Activated CD8-positive, alpha-beta memory T cell treated with anti-CD3 and anti-CD28 coated beads for 4 hours (primary cell): ENCODE measurements around the gene KCNH1.

Source experiments
- DNase-seq, 2 donors: peaks; one replicate each; pipeline ENCODE4 v3.0.0-alpha.2; 2020; ENCODE audit warnings: low read depth in 2 of 2

Gene KCNH1

DNA sequence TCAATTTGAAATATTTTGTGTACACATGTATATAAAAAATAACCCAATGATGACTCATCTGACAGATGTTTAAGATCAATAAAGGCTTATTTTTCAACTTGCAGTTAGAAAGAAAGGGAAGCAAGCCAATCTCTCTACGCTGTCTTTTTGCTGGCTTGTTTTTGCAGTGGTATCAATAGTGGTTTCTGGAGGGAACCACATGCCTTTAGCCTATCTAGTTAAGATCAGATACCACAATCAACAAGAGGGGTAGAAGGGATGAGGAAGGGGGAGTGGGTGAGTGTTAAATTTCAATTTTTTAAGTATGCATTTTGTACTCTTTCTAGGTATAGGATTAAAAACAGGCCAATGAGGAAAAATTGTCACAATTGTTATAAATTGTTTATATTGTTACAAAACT lies 276.2 kb downstream of the KCNH1 start:
- DNase-seq: no peak

DNA sequence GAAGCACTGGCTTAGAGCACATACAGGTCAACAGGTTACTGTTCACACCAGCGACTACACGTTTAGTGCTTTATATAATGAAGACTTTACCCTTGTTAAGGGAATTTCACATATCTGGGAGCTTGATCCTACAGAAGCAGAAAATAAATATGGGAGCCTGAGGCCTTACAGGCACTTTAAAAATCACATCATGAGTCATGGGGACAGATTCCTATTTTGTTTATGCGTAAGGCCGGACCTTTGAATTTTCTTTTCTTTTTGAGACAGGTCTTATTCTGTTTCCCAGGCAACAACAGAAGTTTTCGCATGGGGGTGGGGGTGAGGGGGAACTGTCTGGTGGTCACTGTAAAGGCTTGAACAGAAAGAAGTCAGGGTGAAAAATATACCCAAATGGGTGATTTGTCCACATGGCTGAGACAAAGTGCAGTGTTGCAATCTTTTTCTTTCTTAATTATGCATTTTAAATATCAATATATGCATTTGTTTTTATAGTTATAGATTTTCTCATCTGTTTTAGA lies 276.7 kb downstream of the KCNH1 start:
- DNase-seq: no peak

DNA sequence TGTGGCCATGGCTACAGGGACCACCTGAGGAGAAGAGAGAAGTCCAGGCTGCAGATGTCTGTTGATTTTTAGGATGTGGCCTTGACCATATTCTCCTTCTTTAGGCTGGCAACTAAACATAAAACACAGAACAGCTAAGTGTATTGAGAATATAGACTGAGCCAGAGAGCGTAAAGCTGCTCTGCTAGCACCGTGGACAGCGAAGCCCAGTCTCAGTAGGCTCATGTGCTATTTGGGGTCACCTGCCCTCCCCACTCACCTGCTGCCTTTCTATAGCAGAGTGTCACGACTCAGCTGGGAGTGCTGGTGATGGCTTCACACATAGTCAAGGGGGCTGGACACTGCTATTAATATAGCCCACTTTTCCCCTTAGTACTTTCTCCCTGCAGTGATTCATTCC lies 278.5 kb downstream of the KCNH1 start:
- no peak for DNase-seq

DNA sequence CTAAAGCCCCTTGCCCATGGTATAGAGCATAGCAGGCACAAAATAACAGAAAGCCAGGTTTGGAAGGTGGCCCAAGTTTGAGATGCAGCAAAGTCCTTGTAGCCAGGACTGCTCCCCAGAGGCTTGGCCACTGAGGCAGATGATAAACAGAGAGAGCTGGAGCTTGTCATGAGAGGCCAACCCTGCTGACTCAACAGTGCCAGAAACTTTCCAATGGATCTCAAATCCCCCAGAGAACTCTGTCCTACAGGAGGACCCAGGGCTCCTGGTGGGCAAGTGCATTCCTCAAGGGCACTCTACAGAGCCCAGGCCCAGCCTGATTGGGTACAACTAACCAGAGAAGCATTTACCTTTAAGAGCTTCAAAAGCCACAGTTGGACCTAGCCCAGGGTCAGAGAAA lies 280.7 kb downstream of the KCNH1 start:
- no peak for DNase-seq

DNA sequence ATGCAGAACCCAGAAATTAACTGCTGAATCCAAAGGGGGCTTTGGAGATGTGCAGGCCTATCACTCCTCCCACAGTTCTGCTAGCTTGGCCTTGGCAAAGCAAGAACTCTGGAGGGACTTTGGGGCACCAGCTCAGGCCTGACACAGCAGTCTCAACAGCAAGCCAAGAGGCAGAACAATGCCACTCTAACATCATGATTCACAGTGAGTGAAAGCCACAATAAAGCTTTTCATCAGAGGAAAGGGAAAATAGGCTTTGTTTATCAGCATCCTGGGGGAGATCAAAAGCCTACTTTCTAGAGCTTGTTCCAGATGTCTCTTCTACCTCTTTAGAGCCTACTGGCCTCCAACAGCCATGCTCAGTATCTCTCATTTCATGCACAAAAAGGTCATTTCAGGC lies 283.4 kb downstream of the KCNH1 start:
- DNase-seq: no peak

DNA sequence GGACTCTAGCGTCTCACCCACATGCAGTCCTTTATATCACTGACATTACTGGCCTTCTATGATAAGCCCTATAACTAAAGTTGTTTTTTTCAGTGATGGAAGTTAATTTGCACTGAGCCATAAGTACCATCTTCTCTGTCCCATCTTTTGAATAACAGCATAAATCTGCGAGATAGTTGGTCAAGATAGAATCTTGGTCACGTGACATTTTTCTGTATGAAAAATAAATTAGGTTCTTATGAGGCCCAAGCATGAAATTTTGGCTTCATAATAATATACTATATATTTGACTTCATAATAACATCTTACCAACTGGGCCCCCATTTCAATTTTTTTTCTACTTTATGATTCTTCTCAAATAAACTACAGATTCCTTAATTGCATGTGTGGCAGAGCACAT lies 285.5 kb downstream of the KCNH1 start:
- DNase-seq: no peak

DNA sequence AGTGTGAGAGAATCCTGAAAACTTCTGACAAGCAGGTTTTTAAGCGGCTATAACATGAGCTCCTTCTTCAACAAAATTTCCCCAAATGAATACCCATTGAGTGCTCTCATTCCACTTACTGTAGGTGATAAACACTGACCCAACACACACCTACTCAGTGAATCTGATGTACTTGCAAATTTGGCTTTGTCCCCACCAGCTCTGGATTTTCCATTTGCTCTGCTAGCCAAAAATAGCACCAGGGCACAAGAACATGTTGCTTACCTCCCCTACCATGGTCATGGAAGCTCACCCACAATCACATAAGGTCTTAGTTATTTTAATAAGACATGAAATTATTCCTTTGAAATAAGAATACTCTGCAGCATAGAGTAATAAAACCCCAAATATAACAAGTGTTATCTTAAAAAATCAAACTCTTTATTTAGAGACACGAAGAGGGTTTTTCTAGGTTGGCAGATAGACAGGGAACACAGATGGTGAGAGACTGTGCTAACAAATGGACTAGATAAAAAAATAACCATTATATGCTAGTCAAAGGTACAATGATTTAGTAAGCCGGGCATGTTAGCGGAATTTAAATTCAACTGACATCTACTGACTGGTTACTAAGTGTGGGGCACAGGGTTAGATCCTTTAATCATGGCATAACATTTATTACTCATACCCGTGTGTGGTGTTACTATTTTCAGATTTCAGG lies 291.9 kb downstream of the KCNH1 start:
- no peak for DNase-seq

DNA sequence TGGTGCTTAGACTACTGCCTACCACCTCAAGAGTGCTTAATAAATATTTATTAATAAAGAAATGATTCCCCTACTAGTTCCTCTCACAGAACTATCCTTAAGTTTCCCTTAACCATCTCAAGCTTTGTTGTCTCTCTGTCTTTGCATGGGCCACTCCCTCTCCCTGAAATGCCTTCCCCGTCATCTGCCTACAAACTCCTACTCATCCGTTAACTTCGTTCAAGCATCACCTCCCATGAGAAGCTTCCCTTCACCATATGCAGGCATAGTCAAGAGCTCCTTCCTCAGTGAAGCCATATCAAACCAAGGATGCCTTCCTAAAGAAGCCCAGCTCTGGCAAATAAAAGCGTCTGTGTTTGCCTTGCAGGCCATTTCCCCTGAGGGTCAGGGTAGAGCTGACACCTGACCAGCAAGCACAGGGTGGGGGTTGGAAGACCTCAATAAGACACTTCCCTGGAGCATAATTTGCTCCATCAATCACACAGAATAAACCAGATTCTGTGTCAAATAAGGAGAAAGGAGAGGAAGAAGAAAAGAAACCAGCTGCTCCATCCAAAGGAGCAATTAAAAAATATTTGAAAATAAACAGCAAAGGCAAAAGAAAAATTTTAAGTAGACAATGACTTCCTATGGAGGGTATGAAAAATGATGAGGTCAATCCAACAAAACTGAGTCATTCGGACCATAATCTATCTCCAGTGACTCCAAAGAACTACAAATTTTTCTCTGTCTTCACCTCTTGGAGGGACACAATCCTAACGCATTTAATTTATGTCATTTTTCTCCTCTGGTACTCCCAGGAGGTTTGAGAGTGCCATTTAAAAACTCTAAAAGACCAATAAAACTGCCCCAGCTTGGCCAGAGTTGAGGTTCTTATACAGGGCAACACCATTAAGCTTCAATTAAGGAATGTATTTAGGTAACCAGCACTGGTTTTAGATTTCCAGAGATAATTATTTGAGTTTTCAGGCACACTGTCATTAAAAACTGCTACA lies 303.6 kb downstream of the KCNH1 start:
- no peak for DNase-seq

DNA sequence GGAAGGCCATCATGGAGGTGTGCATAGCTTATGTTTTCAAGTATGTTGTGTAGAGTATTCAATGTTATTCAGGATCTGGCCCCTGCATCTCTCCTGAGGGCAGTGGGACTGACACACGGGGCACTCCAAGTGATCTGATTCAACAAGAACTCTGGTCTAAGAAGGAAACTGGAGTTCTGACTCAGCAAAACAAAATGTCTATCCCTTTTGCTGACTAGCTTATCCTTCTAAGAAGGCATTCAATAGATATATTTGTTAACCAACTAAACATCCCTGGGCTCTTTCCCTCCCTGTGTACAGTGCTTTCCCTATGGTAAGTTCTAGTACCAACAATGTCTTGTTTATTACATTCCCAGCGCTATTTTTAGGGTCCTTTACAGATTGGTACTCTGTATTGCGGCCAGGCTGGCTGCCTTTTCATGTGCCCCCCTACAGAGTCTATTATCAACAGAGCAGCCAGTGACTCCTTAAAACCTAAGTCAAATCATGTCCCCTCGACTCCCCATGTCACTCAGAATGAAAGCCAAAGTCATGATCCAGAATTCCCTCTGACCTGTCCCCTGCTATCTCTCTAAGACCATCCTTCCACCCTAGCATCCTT lies 304.9 kb downstream of the KCNH1 start:
- DNase-seq: no peak

DNA sequence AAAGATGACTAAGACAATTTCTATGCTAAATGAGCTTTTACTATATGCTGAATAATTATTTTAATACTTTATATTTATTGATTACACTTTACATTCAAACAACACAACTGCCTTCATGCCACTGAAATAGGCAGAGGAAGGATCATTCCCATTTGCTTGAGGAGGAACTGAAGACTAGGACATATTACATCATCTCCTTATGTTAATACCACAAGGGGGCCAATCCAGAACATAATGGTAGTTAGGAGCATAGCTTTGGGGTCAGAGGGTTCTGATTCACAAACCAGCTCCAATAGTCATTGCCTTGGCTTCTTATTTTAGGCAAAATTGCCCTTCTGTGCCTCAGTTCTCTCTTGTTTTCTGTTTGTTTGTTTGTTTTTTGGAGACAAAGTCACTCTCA lies 306.5 kb downstream of the KCNH1 start:
- DNase-seq: no peak

DNA sequence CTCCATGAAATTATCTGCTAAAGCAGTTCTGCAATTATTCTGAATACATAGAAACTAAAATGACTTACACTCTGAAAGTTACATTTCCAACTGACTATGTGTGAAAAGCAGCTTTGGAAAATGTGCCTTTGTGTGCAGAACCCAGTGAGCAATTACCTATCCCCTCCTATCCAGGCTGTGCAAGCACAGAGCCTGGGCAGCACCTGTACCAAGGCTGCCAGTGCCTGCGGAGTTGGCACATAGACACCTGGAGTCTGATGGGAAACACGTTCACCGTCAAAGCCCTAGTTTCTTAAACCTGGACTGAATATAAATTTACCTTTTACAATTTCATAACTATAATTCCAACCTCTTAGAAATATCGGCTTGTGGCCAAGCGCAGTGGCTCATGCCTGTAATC lies 307.3 kb downstream of the KCNH1 start:
- DNase-seq: no peak

DNA sequence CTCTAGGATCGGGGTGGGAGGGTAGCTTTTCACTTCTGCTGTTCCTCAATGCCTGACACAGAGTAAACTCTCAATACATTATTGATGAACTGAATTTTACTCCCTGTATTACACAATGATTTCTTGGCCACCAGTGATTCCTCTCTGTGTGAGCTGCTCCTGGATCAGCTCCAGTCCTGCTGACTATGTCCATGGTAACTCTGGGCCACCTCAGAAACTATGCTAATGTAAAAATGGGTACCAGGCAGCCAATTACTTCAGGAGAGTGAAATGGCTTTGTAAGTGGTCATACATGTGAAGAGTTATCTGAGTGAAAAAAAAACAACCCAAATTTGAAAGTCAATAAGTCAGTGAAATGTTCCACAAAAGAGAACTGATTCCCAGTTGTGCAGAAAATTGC lies 311.0 kb downstream of the KCNH1 start:
- no peak for DNase-seq

DNA sequence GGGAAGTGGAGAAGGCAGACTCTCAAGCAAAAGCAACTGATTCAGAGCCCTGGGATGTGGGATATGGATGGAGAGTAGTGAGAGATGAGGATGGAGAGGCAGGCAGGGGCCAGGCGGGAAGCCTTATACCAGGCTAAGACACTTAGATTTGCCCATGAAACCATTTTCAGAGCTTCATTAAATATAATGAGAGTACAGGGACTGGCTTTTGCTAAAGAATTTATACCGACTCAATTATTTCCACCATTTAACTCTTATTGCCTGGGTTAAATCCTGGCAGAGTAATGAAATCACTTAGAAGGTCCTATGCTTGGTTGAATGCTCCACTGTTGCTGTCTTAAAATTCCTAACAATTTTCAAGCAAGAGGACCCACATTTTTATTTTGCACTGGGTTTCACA lies 311.7 kb downstream of the KCNH1 start:
- no peak for DNase-seq

DNA sequence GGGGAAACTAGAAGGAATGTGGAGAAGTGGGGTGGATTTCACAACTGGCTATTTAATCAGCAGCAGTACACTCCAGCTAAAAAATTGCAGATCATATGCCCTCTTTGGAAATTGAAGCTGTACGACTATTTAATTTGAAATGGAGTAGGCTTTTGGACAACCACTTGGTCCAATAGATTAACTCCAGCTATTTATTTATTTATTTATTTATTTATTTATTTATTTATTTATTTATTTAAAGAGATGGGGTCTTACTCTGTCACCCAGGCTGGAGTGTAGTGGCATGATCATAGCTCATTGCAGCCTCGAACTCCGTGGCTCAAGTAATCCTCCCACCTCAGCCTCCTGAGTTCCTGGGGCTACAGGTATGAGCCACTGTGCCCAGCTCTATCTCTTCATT lies 312.3 kb downstream of the KCNH1 start:
- DNase-seq: no peak

DNA sequence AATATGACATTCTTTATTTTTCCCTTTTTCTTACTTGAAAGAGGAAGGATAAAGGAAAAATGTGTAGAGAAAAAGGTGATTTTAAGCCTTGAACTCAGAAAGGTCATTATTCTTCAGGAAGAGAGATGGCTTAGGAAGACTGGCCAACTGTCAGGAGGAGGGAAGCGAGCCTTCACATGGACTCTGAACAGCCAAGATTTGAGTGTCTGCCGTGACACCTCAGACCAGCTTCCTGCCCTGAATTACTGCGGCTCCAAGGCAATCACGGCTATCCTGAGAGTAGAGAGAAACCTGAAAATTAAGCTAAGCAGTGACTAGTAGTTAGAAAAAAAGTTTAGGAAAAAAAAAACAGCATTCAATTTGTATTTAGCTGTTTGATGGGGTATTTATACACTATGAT lies 314.7 kb downstream of the KCNH1 start:
- no peak for DNase-seq

DNA sequence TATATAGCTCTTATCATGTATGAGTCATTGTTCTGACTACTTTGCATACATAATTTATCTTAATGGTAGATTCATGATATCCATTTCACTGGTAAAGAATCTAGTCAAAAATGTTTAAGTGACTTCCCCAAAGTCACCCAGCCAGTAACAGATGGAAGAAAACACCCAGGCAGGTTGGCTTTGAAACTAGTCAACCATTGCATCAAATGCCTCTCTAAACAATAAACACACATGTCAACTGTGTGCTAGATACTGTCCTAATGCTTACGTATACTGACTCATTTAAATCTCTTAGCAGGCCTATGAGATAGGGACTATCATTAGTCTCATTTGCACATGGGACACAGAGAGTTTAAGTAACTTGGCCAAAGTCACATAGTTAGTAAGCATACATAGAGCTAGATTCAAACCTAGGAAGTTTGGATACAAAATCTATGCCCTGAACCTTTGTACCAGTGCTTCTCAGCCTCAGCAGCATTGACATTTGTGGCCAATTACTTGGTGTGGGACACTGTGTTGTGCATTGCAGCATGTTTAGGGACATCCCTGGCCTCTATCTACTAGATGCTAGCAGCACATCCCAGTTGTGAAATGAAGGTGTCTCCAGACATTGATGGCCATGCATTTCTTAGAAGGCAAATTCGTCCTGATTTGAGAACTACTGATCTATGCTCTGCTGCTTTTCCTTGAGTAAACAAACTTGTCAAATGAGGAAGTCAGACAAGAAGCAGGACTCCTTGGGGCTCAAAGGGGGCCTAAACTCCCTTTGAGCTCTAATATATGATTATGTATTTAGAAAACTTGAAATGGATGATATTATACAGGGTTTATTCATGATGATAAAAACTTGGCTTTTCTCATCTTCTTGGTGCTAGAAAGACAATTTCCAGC lies 316.3 kb downstream of the KCNH1 start:
- no peak for DNase-seq

DNA sequence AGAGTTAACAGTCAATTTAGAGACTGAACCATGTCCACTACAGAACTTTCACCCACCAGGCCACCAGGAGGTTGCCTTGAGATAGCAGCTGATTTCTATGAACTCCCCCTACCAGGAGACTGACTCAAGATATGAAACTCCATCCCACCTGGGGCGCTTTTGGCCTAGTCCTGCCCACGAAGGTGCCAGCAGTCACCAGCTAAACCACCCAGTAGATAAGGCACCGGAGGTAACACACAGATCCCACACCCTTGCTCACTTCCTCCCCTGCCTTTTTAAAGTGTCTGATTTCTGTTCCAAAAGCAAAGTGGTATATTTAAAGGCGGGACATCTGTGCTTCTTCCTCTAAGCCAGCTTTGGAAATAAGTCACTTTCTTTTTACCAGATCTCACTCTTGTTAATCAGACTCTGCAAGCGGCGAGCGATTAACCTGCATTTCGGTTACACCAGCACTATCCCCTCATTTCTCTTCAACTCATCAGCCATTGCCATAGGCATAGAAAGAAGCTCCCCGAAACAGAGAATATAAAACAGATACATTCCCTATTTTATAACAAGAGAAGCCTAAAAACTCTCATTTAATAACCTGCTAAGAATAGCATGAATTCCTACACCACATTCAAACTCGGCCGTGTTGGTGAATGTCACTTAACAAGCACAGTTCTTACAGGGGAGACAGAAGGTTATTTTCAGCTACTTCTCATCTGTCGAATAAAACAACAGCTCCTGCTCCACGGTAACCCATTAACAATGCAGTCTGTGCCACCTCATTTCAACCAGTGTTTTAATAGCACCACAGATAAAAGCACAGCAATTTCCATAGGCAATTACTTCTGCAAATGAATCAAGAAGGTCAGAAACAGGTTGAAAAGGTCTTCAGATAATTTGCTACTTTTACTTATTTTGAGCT lies 318.1 kb downstream of the KCNH1 start:
- DNase-seq: no peak

DNA sequence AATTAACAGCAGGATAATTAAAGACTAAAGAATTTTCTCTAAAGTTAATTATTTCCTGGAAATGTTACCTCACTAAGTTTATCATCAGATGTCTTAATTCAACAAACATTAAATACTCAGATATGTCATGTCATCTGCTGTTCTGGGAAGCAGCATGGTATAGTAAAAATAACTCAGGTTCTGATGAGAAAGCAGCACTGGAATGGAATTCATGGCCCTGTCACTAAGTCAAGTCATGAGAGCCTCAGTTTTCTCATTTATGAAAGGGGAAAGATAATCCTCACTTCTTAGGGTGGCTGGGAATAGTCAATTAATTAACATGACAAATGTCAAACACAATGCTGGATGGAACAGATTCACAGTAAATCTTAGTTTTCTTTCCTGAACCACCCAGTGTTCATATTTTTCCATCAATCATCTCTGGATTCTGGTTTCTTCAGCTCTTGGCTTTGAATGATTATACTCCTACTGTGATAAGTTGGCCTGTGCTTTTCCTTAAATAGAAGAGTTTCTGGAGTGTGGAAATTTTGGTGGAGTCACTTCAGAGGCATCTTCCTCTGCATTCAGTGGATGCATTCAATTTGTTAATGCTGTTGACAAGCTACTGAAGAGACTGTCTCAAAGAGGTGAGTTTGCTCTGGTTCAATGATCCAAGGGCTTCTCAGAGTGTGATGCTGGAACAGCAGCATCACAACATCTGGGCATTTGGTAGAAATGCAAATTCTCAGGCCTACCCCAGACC lies 319.4 kb downstream of the KCNH1 start:
- DNase-seq: no peak

DNA sequence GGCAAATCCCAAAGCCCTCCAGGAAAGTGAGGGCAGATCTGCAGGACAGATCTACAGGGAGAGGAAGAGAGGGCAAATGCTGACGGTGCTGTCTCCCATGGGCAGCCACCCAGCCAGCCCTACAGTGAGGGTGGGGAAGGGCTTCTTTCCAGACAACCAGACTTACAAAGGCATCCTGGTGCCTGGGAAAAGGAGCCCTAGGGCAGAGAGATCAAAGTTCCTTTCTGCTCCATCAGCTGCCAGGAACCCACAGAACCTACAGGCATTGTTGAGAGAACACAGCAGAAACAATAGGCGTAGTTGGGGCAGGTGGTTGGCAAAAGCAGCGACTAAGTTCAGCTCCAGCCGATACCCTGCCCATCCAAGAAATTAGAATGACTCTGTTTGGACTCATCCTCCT lies 332.4 kb downstream of the KCNH1 start:
- DNase-seq: no peak

DNA sequence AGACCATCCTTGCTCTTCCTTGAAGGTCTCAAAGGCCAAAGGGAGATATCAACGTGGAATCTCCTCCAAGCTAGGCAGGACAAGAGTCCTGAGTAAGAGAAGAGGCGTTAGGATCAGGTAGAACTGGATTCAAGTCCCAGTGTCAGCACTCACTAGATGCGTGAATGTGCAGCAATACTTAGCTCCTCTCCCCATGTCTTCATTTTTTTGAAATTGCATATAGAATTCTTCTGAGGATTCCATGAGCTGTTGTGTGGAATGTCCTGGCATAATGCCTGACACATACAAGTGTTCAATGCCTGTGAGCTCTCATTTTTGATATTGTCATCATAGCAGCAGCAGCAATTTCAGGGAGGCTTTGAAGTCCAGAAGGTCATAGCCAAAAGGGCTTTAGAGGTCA lies 333.2 kb downstream of the KCNH1 start:
- DNase-seq: no peak
